Fibroblast of pulmonary artery (primary cell): ENCODE results near the gene NUDT8.

Experiments used
- DNase-seq: peaks from one replicate; pipeline ENCODE4 v3.0.0-alpha.2; 2010; ENCODE audit warnings: low read depth
- H3K4me3 ChIP-seq: replicated peaks from 2 replicates; pipeline ENCODE4 v1.5.1; 2011; ENCODE audit warnings: low read depth, mild to moderate bottlenecking, control low read depth, low read length, moderate library complexity
- CTCF ChIP-seq: IDR thresholded peaks from 2 replicates; pipeline ENCODE4 v1.5.1; 2011; ENCODE audit warnings: mild to moderate bottlenecking, control low read depth, low read length, inconsistent platforms; ENCODE audit errors: missing control alignments

Gene NUDT8

GRCh38 chr11:67613313-67613959 lies 16.3 kb downstream of the NUDT8 start:
- no peak overlapping the region for H3K4me3 ChIP-seq
- DNase-seq: no peak
- no peak for TF ChIP-seq CTCF

GRCh38 chr11:67612751-67613150 lies 17.0 kb downstream of the NUDT8 start:
- no peak overlapping the region for H3K4me3 ChIP-seq
- TF ChIP-seq CTCF: no peak

GRCh38 chr11:67611704-67612587 lies 17.8 kb downstream of the NUDT8 start:
- no peak for DNase-seq
- TF ChIP-seq CTCF: no peak
- no peak overlapping the region for H3K4me3 ChIP-seq

More at GRCh38 chr11:67612751-67613150, 17.0 kb downstream of the NUDT8 start:
- DNase-seq: no peak

DNA sequence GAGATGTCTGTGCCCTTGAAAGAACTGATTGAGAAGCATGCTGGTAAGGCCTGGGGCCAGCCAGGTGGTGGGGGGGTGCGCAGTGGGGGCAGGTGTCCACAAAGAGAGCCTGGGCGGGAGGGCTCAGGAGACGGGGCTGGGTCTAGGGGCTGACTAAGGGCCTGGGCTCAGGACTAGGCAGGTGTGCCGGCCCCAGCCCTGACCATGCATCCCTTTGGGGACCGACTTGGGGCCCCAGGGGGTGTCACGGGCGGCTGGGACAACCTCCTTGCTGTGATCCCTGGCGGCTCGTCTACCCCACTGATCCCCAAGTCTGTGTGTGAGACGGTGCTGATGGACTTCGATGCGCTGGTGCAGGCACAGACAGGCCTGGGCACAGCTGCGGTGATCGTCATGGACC lies 18.6 kb downstream of the NUDT8 start:
- TF ChIP-seq CTCF: no peak
- H3K4me3 ChIP-seq: no peak overlapping the region
- no peak for DNase-seq

- no peak overlapping the region for H3K4me3 ChIP-seq
- TF ChIP-seq CTCF: no peak
- DNase-seq: no peak
Measured at GRCh38 chr11:67610302-67610868, 19.4 kb downstream of the NUDT8 start.

DNA sequence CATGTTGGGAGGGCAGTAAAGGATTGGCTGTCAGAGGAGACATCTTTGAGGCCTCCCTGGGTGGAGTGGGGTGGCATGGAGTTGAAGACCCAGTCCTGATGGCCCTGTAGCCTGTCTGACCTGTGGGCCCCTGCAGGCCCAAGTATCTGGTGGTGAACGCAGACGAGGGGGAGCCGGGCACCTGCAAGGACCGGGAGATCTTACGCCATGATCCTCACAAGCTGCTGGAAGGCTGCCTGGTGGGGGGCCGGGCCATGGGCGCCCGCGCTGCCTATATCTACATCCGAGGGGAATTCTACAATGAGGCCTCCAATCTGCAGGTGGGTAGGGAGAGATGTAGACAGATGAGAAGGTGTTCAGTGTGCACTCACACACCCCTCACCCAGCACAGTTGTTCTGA lies 20.4 kb downstream of the NUDT8 start:
- no peak for TF ChIP-seq CTCF
- no peak overlapping the region for H3K4me3 ChIP-seq

More for the DNA sequence above, 20.4 kb downstream of the NUDT8 start:
- no peak for DNase-seq
